SK-N-SH treated with all-trans-retinoic acid at 6 μM for 48 hours (cell line): ENCODE measurements around the gene GDF11.
A peak's percentile ranks its signal among the peaks of the same experiment; 100 is the strongest.

Experiments used
- ATAC-seq: fragments of 200-7000 bp; cut with Tn5 transposase; 3 replicates; pipeline ENCODE4 v1.9.1; 2020; ENCODE audit warnings: mild to moderate bottlenecking, moderate library complexity
- BACH2 ChIP-seq: fragments of 250-450 bp; sonication (Bioruptor Pico); IDR thresholded peaks from 2 replicates; pipeline ENCODE4 v1.9.0; 2021; ENCODE audit warnings: mild to moderate bottlenecking, borderline replicate concordance
- CSDC2 ChIP-seq: fragments of 250-450 bp; sonication (Bioruptor Pico); IDR thresholded peaks from 2 replicates; pipeline ENCODE4 v1.5.0; 2020; ENCODE audit warnings: mild to moderate bottlenecking, moderate library complexity
- ESRRG ChIP-seq: fragments of 250-450 bp; sonication (Bioruptor Pico); IDR thresholded peaks from 2 replicates; pipeline ENCODE4 v1.6.1; 2021; ENCODE audit warnings: mild to moderate bottlenecking
- GLIS3 ChIP-seq: fragments of 250-450 bp; sonication (Bioruptor Pico); IDR thresholded peaks from 2 replicates; pipeline ENCODE4 v1.5.0; 2020; ENCODE audit warnings: mild to moderate bottlenecking, moderate library complexity
- PPARA ChIP-seq: fragments of 250-450 bp; sonication (Bioruptor Pico); IDR thresholded peaks from 2 replicates; pipeline ENCODE4 v1.5.0; 2020; ENCODE audit warnings: mild to moderate bottlenecking, borderline replicate concordance
- SNAI2 ChIP-seq: fragments of 250-450 bp; sonication (Bioruptor Pico); IDR thresholded peaks from 2 replicates; pipeline ENCODE4 v1.5.0; 2020; ENCODE audit warnings: mild to moderate bottlenecking, moderate library complexity
- TCF4 ChIP-seq: fragments of 250-450 bp; sonication (Bioruptor Pico); IDR thresholded peaks from 2 replicates; pipeline ENCODE4 v1.8.0; 2021; ENCODE audit warnings: mild to moderate bottlenecking, moderate library complexity, borderline replicate concordance
- TOX ChIP-seq: fragments of 250-450 bp; sonication (Bioruptor Pico); IDR thresholded peaks from 2 replicates; pipeline ENCODE4 v1.8.0; 2021; ENCODE audit warnings: mild to moderate bottlenecking, moderate library complexity, borderline replicate concordance
- ZC3H10 ChIP-seq: fragments of 250-450 bp; sonication (Bioruptor Pico); IDR thresholded peaks from 2 replicates; pipeline ENCODE4 v1.5.1; 2021; ENCODE audit warnings: mild to moderate bottlenecking, moderate library complexity
- ZFP3 ChIP-seq: fragments of 250-450 bp; sonication (Bioruptor Pico); IDR thresholded peaks from 2 replicates; pipeline ENCODE4 v1.5.0; 2020; ENCODE audit warnings: mild to moderate bottlenecking, moderate library complexity
- ZFP30 ChIP-seq: fragments of 450-650 bp; formaldehyde crosslinking; IDR thresholded peaks from 2 replicates; pipeline ENCODE4 v1.5.0; 2022; ENCODE audit warnings: mild to moderate bottlenecking, moderate library complexity
- ZNF565 ChIP-seq: fragments of 450-650 bp; formaldehyde crosslinking; conservative IDR thresholded peaks from 2 replicates; pipeline ENCODE4 v1.5.0; 2020; ENCODE audit warnings: low read depth, mild to moderate bottlenecking, moderate library complexity
- ZNF70 ChIP-seq: fragments of 450-650 bp; formaldehyde crosslinking; IDR thresholded peaks from 2 replicates; pipeline ENCODE4 v1.5.0; 2020; ENCODE audit warnings: mild to moderate bottlenecking, moderate library complexity
- ZNF8 ChIP-seq: fragments of 450-650 bp; formaldehyde crosslinking; IDR thresholded peaks from 2 replicates; pipeline ENCODE4 v1.5.0; 2020; ENCODE audit warnings: mild to moderate bottlenecking, moderate library complexity
- TF ChIP-seq, protein P1 (sequence below): fragments of 250-450 bp; sonication (Bioruptor Pico); IDR thresholded peaks from 2 replicates; pipeline ENCODE4 v1.5.1; 2020; ENCODE audit warnings: low read depth, mild to moderate bottlenecking, moderate library complexity
- TF ChIP-seq, protein P2 (sequence below): fragments of 250-450 bp; sonication (Bioruptor Pico); IDR thresholded peaks from 2 replicates; pipeline ENCODE4 v1.5.1; 2021; ENCODE audit warnings: mild to moderate bottlenecking, moderate library complexity
- TF ChIP-seq, protein P3 (sequence below): fragments of 250-450 bp; sonication (Bioruptor Pico); IDR thresholded peaks from 2 replicates; pipeline ENCODE4 v1.8.0; 2020; ENCODE audit warnings: mild to moderate bottlenecking, moderate library complexity, borderline replicate concordance

Gene GDF11

DNA sequence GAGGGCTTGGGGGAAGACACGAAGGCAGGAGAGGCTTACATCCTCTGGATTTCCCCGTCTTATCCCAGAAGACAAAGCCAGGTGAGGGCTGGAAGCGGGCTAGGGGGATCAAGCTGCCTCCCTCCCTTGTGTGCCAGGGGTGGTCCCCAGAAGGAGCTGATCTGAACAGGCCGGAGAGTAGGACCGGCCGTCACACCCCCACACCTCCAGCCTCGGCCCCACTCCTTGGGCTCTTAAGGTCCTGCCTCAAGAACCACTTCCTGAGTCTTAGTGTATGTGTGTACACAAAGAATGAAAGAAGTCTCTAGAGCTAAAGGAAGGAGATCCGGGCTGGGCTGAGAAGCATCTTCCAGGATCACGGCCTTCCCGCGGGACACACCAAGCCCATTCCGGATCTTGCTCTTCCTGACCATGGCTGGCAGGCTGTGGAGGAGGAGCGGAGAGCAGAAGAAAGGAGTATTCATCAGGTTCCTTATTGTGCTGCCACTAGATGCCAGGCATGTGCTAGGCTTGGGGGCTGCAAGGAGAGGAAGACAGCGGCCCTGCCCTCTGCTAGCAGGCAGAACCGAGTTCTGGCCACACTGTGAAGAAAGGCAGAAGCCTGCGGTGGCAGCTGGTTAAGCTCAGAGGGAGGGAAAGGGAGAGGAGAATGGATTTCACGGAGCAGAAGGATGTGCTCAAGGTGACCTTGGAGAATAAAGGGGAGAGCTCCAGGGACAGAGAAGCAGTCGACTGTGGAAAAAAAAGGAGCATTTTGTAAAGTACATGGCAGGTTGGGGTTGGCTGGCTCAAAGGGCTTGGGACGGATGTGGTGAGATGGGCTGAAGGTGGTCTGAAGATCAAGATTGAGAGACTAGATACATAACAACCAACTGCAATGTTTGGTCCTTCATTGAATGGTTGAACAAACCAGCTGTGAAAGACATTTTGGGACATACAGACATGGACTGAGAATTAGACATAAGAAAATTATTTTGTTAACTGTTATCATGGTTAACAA is 12.8 kb upstream of the GDF11 start:
- ATAC-seq = peak; percentile 50

DNA sequence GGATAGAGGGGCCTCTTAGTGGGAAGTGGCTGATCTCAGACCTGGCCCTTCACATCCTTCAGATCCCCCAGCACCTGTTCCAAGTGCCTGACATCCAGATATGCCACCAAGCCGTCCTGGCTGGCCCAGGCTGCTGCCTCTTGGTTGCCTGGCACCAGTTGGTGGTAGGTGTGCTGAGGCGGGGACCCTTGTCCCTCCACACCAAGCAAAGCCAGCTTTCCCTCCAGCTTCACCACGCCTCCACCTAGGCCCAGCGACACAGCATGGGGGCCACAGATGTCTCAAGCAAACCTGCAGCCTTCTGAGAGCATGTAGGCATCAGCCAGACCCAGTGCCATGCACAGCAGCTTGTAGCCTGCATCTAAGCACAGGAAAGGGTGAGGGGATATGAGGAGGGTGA is 10.6 kb upstream of the GDF11 start:
- ATAC-seq = no peak
- no peak for TF ChIP-seq ZNF70
- TF ChIP-seq, protein P1, sequence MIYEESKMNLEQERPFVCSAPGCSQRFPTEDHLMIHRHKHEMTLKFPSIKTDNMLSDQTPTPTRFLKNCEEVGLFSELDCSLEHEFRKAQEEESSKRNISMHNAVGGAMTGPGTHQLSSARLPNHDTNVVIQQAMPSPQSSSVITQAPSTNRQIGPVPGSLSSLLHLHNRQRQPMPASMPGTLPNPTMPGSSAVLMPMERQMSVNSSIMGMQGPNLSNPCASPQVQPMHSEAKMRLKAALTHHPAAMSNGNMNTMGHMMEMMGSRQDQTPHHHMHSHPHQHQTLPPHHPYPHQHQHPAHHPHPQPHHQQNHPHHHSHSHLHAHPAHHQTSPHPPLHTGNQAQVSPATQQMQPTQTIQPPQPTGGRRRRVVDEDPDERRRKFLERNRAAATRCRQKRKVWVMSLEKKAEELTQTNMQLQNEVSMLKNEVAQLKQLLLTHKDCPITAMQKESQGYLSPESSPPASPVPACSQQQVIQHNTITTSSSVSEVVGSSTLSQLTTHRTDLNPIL (CRISPR knock-in tag) = no peak
- TF ChIP-seq, all 23 proteins: peak for 0

More for the DNA sequence above, 12.8 kb upstream of the GDF11 start:
- TF ChIP-seq, protein P2, sequence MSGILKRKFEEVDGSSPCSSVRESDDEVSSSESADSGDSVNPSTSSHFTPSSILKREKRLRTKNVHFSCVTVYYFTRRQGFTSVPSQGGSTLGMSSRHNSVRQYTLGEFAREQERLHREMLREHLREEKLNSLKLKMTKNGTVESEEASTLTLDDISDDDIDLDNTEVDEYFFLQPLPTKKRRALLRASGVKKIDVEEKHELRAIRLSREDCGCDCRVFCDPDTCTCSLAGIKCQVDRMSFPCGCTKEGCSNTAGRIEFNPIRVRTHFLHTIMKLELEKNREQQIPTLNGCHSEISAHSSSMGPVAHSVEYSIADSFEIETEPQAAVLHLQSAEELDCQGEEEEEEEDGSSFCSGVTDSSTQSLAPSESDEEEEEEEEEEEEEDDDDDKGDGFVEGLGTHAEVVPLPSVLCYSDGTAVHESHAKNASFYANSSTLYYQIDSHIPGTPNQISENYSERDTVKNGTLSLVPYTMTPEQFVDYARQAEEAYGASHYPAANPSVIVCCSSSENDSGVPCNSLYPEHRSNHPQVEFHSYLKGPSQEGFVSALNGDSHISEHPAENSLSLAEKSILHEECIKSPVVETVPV (CRISPR knock-in tag) = no peak
- TF ChIP-seq ESRRG (0 out of 2 replicates have a peak, but pooled peaks have one; percentile 25), TCF4 (peak; percentile 47; the same call in 1 of the 2 replicates), ZNF8 (CRISPR knock-in tag) (no peak)
- TF ChIP-seq, protein P3, sequence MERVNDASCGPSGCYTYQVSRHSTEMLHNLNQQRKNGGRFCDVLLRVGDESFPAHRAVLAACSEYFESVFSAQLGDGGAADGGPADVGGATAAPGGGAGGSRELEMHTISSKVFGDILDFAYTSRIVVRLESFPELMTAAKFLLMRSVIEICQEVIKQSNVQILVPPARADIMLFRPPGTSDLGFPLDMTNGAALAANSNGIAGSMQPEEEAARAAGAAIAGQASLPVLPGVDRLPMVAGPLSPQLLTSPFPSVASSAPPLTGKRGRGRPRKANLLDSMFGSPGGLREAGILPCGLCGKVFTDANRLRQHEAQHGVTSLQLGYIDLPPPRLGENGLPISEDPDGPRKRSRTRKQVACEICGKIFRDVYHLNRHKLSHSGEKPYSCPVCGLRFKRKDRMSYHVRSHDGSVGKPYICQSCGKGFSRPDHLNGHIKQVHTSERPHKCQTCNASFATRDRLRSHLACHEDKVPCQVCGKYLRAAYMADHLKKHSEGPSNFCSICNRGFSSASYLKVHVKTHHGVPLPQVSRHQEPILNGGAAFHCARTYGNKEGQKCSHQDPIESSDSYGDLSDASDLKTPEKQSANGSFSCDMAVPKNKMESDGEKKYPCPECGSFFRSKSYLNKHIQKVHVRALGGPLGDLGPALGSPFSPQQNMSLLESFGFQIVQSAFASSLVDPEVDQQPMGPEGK = no peak

DNA sequence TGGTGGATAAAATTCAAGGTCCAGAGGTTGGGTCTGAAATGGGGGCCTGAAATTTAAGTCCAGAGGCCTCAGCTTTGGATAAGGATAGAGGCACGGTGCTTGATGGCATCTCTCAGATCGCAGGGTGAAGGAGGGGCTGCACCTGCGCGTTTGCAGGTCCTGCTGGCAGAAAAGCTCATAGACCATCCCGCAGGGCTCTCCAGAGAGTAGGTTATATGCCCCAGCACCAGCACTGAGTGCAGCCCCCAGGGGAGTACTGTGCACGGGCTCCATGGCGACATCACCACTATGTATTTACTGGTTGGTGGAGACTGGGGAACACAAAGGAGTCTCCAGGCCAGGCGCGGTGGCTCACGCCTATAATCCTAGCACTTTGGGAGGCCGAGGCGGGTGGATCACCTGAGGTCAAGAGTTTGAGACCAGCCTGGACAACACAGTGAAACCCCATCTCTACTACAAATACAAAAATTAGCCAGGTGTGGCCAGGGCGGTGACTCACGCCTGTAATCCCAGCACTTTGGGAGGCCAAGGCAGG is 9.8 kb upstream of the GDF11 start:
- TF ChIP-seq TOX (CRISPR knock-in tag) = no peak
- no peak for TF ChIP-seq ZNF565 (CRISPR knock-in tag)
- no peak for TF ChIP-seq ZFP30 (CRISPR knock-in tag)
- TF ChIP-seq, protein P3 = no peak
- TF ChIP-seq GLIS3 = no peak
- no peak for TF ChIP-seq ESRRG
- TF ChIP-seq ZC3H10 (CRISPR knock-in tag) = no peak
- TF ChIP-seq BACH2 (CRISPR knock-in tag) = no peak
- no peak for TF ChIP-seq ZNF70
- no peak for TF ChIP-seq CSDC2
- TF ChIP-seq, protein P1 (CRISPR knock-in tag) = no peak
- no peak for TF ChIP-seq SNAI2 (CRISPR knock-in tag)
- no peak for TF ChIP-seq PPARA
- TF ChIP-seq ZFP3 = no peak
- ATAC-seq = no peak

DNA sequence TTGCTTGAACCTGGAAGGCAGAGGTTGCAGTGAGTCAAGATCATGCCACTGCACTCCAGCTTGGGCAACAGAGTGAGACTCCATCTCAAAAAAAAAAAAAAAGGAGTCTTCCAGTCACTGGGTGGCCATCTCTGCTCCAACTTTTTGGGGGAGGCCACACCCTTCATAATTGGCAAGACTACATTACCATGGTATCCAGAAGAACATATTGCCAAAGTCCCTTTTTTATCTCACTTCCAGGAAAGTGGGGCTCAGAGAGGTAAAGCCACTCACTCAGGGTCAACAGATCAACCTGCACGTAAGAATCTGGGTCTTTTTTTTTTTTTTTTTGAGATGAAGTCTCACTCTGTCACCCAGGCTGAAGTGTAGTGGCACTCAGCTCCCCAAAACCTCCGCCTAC is 9.1 kb upstream of the GDF11 start:
- TF ChIP-seq, protein P2 (CRISPR knock-in tag) = no peak
- TF ChIP-seq SNAI2 (CRISPR knock-in tag) (no peak), CSDC2 (no peak), ZC3H10 (CRISPR knock-in tag) (no peak), ZNF70 (no peak), TOX (CRISPR knock-in tag) (no peak)
- TF ChIP-seq, protein P3 = no peak
- TF ChIP-seq, all 23 proteins: peak for 0
- no peak for ATAC-seq
